ENCODE results near the gene CTDSP2.

GRCh38 chr12:57861967-57862366, 15.4 kb upstream of the CTDSP2 start:
- TF ChIP-seq POLR2A (IDR thresholded peaks at IDR 0.05): no peak
- no peak for TF ChIP-seq CTCF (IDR thresholded peaks at IDR 0.05)
